Measurements from ENCODE around the gene TMEM190. TPM values are rescaled to one million over a fixed set of nuclear protein-coding genes. Genes with fewer than 3 reads are reported as not detected.

The TMEM190 gene
- total and polyA plus RNA-seq, 9 of the 15 experiments (the other 6 are each of a cell fraction or from before 2014, with no cell fraction given): not detected

GRCh38 chr19:55339105-55339888 is 37.3 kb upstream of the TMEM190 start, which contains the start of gene KMT5C (continued):
- no peak; the same call in none of the 2 replicates for TF ChIP-seq MYC (IDR thresholded peaks at IDR 0.05; ENCODE audit: low read depth, low read length)
- no peak for TF ChIP-seq MYC (CRISPR knock-in tag; IDR thresholded peaks at IDR 0.05; ENCODE audit: borderline replicate concordance, low read depth)
- no peak for TF ChIP-seq ZNF76 (CRISPR knock-in tag; IDR thresholded peaks at IDR 0.05; ENCODE audit: borderline replicate concordance)
- TF ChIP-seq ZBTB49 (CRISPR knock-in tag; IDR thresholded peaks at IDR 0.05; ENCODE audit: borderline replicate concordance): no peak
- peak; percentile 84 to 97 for TF ChIP-seq MAZ (CRISPR knock-in tag; conservative IDR thresholded peaks at IDR 0.05 in 1 of 2, IDR thresholded peaks at IDR 0.05 in 1 of 2)
- no peak for TF ChIP-seq ZFP1 (CRISPR knock-in tag; IDR thresholded peaks at IDR 0.05)
- no peak for TF ChIP-seq COPS2 (conservative IDR thresholded peaks at IDR 0.05)
- peak; percentile 92 for TF ChIP-seq ATF7 (IDR thresholded peaks at IDR 0.05)
- no peak for TF ChIP-seq PTTG1 (tag; IDR thresholded peaks at IDR 0.05; ENCODE audit: low read depth)
- TF ChIP-seq HMGN3 (IDR thresholded peaks at IDR 0.05; ENCODE audit: borderline replicate concordance, extremely low read depth, insufficient read length, low read depth, low read length): peak; percentile 29
- TF ChIP-seq SMAD4 (CRISPR knock-in tag; conservative IDR thresholded peaks at IDR 0.05): peak; percentile 57
- TF ChIP-seq ZBTB7A (IDR thresholded peaks at IDR 0.05; ENCODE audit: borderline replicate concordance, control insufficient read depth, low read depth, low read length): no peak
- TF ChIP-seq CREB3L1 (IDR thresholded peaks at IDR 0.05; ENCODE audit: borderline replicate concordance, low read depth): 0 out of 2 replicates have a peak, but pooled peaks have one; percentile 19
- no peak for TF ChIP-seq TAF7 (tag; IDR thresholded peaks at IDR 0.05)
- no peak for TF ChIP-seq ARID1B (IDR thresholded peaks at IDR 0.05)
- no peak for TF ChIP-seq ARID4B (CRISPR knock-in tag; IDR thresholded peaks at IDR 0.05)
- no peak for TF ChIP-seq ZNF324 (CRISPR knock-in tag; IDR thresholded peaks at IDR 0.05)
- TF ChIP-seq CBX8 (IDR thresholded peaks at IDR 0.05; ENCODE audit: borderline replicate concordance, extremely low read depth, low read depth, low read length, poor library complexity, severe bottlenecking): no peak

Measured in K562 (cell line).